Measurements from ENCODE around the gene METTL23.
"Not testable (repeated sequence)": the region's sequence is repeated elsewhere in the genome, so short reads cannot be mapped to it uniquely, and the experiment has no call there.

Gene METTL23

DNA sequence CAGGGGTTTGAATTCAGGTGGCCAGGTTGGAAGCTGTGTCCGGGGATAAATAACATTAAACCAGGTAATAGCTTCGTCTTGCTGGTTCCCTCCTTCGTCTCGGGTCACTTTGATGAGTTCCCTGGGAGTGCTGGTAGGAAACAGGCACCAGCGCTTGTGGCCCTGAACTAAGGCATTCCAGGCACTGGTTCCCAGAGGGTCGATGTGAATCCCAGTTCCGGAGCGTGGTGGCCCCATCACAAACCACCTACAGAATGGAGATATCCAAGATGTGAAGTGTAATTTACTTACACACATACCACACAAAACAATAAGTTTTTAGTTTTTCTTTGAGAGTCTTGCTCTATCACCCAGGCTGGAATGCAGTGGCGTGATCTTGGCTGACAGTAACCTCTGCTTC, 2.8 kb upstream of the METTL23 start:
- H3K4me3 ChIP-seq (ENCODE audit: low read length): no peak overlapping the region
- no peak for DNase-seq (ENCODE audit: low read depth)
- TF ChIP-seq CTCF (IDR thresholded peaks at IDR 0.05; ENCODE audit: insufficient read depth, low read depth, low read length, missing control alignments): no peak

- TF ChIP-seq CTCF (IDR thresholded peaks at IDR 0.05; ENCODE audit: insufficient read depth, low read depth, low read length, missing control alignments): no peak
- peak; percentile 39 for DNase-seq (ENCODE audit: low read depth)
- peak overlapping the region; percentile 78 for H3K4me3 ChIP-seq (ENCODE audit: low read length)
Measured at GRCh38 chr17:76725580-76726230, 934 bp upstream of the METTL23 start.

GRCh38 chr17:76726231-76726775, 336 bp upstream of the METTL23 start, which contains the start of gene JMJD6:
TSS of gene JMJD6 (minus strand) at chr17:76726606. CDS start at chr17:76726475, 131 bp downstream.
- peak within 1 kb of the TSS; percentile 83 for H3K4me3 ChIP-seq (ENCODE audit: low read length)
- TF ChIP-seq CTCF (IDR thresholded peaks at IDR 0.05; ENCODE audit: insufficient read depth, low read depth, low read length, missing control alignments): no peak
- peak; percentile 98 for DNase-seq (ENCODE audit: low read depth)

DNA sequence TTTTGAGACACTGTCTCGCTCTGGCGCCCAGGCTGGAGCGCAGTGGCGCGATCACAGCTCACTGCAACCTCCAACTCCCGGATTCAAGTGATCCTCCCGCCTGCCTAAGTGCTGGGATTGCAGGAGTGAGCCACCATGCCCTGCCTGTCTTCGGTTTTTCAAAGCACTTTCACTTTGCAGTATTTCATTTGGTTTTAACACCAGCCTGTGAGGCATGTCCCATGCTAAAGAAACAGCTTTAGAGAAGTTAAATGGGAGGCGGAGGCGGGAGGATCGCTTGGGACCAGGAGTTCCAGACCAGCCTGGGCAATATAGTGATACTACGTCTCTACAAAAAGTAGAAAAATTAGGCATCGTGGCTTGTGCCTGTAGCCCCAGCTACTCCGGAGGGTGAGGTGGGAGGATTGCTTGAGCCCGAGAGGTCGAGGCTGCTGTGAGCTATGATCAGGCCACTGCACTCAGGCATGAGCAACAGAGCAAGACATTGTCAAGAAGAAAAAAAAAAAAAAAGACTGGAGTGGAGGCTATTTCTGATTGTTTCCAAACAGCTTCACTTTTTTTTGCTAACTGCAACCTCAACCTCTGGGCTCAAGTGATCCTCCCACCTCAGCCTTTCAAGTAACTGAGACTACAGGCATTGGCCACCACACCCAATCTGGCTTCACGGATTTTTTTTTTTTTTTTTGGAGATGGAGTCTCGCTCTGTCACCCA, 1.3 kb downstream of the METTL23 start:
- TF ChIP-seq CTCF (IDR thresholded peaks at IDR 0.05; ENCODE audit: insufficient read depth, low read depth, low read length, missing control alignments): no peak
- peak overlapping the region; percentile 83 for H3K4me3 ChIP-seq (ENCODE audit: low read length)
- DNase-seq (ENCODE audit: low read depth): no peak

- DNase-seq (ENCODE audit: low read depth); H3K4me3 ChIP-seq (ENCODE audit: low read length): not testable (repeated sequence)
Measured at GRCh38 chr17:76731800-76732733, 5.4 kb downstream of the METTL23 start.

DNA sequence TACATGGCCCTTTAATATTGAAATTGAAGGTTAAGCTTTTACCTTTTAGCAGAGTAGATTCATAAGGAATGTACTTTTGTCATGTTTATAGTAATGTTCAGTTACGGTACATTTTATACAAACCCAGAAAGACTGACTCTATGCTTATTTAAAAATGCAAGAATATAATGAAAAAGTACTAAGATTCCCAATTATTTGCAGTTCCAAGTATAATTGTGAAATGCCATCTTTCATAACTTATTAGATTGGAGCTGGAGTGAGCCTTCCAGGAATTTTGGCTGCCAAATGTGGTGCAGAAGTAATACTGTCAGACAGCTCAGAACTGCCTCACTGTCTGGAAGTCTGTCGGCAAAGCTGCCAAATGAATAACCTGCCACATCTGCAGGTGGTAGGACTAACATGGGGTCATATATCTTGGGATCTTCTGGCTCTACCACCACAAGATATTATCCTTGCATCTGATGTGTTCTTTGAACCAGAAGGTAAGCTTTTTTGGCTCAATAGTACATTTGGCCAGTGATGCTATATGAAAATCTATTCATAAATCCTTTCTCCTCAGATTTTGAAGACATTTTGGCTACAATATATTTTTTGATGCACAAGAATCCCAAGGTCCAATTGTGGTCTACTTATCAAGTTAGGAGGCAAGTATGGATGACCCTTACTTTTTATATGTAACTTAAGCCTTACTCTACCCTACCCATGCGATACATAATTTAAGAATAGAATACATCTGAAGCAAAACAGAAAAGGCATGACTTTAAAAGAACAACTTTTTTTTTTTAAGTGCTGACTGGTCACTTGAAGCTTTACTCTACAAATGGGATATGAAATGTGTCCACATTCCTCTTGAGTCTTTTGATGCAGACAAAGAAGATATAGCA, 6.3 kb downstream of the METTL23 start:
- H3K4me3 ChIP-seq (ENCODE audit: low read length): no peak overlapping the region
- no peak for TF ChIP-seq CTCF (IDR thresholded peaks at IDR 0.05; ENCODE audit: insufficient read depth, low read depth, low read length, missing control alignments)
- DNase-seq (ENCODE audit: low read depth): no peak

All from epithelial cell of esophagus (primary cell).